Kasumi-1 (cell line): ENCODE measurements around the gene OR8B8.
"Not testable (repeated sequence)": the region's sequence is repeated elsewhere in the genome, so short reads cannot be mapped to it uniquely, and the experiment has no call there.

ENCODE experiments used
- DNase-seq, 2 experiments: peaks; one replicate each; lab custom pipeline; 2025; lab: John Stamatoyannopoulos, UW

Gene OR8B8

DNA sequence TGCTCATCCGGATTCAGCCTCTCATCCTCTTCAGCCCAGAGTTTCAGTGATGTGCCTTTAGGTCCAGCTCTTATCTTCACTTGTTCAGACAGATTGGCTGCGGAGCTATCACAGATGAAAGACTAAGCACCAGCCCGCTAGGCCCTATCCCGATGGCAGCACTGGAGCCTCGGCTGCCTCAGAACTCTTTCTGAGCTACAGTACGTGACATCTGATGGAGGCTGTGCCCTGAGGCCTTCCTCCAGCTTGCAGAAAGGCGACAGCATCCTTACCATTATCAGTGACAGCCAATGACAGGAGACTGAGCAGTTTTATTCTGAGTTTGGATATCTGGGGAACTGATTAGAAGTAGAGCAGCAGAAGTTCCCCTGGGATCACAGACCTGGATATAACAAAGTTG is 4.0 kb downstream of the OR8B8 start:
- no peak for DNase-seq

GRCh38 chr11:124441081-124441480 is 4.4 kb downstream of the OR8B8 start:
- no peak for DNase-seq

GRCh38 chr11:124440608-124441007 is 4.9 kb downstream of the OR8B8 start:
- DNase-seq: no peak

GRCh38 chr11:124434699-124435098 is 10.8 kb downstream of the OR8B8 start:
- no peak for DNase-seq

GRCh38 chr11:124429599-124429998 is 15.9 kb downstream of the OR8B8 start:
- no peak for DNase-seq

- DNase-seq: no peak
Observed at GRCh38 chr11:124424384-124424921, 21.0 kb downstream of the OR8B8 start, which contains the start of gene OR8B4. TSS of gene OR8B4 (minus strand) at chr11:124424871. CDS start at chr11:124424871, 0 bp downstream.

GRCh38 chr11:124421043-124421442 is 24.5 kb downstream of the OR8B8 start:
- no peak for DNase-seq

DNA sequence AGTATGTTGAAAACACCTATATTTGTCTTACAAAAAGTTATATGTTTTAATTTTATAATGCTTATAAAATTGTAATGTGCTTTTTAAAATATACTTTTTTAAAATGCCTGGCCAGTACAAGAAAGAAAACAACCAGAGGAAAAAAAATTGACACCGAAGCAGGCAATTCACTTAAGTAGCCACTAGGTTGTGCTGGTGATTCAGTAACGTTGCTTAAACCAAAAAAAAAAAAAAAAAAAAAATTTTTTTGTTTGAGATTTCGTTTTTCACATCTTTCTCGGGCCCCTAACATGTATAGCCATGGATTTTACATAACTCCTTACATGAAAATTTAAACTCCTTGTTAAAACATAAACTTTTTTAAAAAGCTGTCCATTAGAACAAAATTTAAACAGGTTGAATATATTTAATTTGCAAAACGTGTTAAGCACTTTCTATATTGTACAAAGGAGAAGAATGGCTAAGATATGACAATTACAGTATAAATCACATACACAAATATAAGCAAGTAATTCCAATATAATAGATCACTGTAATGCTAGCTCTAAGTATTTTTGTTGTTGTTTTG is 30.1 kb downstream of the OR8B8 start:
- DNase-seq: peak; percentile 29 to 34

DNA sequence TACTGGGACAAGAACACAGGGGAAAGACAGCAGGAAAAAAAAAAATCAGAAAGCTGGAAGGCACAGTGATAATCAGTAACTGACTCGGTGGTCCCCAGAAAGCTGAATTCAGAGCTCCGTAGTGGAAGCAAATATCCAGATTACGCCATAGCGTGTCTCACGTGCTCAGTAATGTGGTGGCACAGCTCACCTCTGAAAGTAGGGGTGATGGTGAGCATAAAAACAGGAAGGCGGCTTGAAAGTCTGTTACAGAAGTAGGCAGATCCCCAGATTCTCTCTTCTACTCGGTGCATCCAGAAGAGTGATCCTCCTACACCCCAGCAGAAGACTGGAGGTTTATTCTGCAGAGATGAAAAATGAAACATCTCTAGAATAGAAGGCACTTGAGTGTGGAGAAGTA is 35.6 kb downstream of the OR8B8 start:
- no peak for DNase-seq

DNA sequence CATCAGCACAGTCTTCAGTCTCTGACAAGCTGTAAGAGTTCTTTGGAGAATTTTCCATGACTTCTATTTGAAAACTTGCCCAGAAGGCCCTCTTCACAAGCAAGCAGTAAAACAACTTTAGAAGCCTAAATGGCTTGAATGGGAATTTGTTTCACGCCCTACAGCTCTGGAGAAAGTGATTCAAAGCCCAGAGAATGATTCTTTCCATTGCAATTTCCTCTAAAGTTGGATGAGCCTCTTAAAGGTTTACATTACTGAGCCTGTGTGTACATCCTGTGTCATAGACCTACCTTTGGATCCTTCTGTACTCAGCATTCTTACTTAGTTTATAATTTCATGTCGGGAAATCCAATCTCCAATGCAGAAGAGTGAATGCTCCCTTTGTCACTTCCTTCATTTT is 39.9 kb downstream of the OR8B8 start:
- no peak for DNase-seq

DNA sequence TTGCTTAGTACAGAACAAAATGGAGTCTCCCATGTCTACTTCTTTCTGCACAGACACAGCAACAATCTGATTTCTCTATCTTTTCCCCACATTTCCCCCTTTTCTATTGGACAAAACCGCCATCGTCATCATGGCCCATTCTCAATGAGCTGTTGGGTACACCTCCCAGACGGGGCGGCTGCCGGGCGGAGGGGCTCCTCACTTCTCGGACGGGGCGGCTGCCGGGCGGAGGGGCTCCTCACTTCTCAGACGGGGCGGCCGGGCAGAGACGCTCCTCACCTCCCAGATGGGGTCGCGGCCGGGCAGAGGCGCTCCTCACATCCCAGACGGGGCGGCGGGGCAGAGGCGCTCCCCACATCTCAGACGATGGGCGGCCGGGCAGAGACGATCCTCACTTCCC is 42.3 kb downstream of the OR8B8 start:
- DNase-seq: not testable (repeated sequence)

GRCh38 chr11:124402326-124402922 is 43.1 kb downstream of the OR8B8 start:
- DNase-seq: peak; percentile 55 to 69

GRCh38 chr11:124398924-124399323 is 46.6 kb downstream of the OR8B8 start, which contains the start of gene OR8B3:
TSS of gene OR8B3 (minus strand) at chr11:124399024. CDS start at chr11:124397351, 1,673 bp downstream.
- DNase-seq: no peak

GRCh38 chr11:124396847-124397246 is 48.6 kb downstream of the OR8B8 start:
- DNase-seq: not testable (repeated sequence)

GRCh38 chr11:124394408-124394807 is 51.1 kb downstream of the OR8B8 start:
- no peak for DNase-seq
